ENCODE measurements around the gene CCDC127.
"Not testable (repeated sequence)": the region's sequence is repeated elsewhere in the genome, so short reads cannot be mapped to it uniquely, and the experiment has no call there.

CCDC127 gene

GRCh38 chr5:217494-218456 is at the start of gene CCDC127, which contains the start of gene SDHA:
CCDC127 (minus strand) TSS chr5:218153; CDS start chr5:216849, 1,304 bp downstream.
SDHA (plus strand) TSS chr5:218320; CDS start chr5:218356, 36 bp downstream.
- peak; percentile 55 for FAIRE-seq

GRCh38 chr5:267716-268115 is 49.8 kb upstream of the CCDC127 start:
- FAIRE-seq (no peak), DNase-seq (ENCODE audit: extremely low spot score, insufficient read length, low read depth) (no peak)

More at GRCh38 chr5:217494-218456, at the start of gene CCDC127, which contains the start of gene SDHA:
- DNase-seq (ENCODE audit: extremely low spot score, insufficient read length, low read depth), result peak; percentile 96

- FAIRE-seq; DNase-seq (ENCODE audit: extremely low spot score, insufficient read length, low read depth): not testable (repeated sequence)
Measured at GRCh38 chr5:266311-267026, 48.5 kb upstream of the CCDC127 start.

GRCh38 chr5:264338-264737 is 46.4 kb upstream of the CCDC127 start:
- no peak for FAIRE-seq
- DNase-seq (ENCODE audit: extremely low spot score, insufficient read length, low read depth), result no peak

- not testable (repeated sequence) for FAIRE-seq; DNase-seq (ENCODE audit: extremely low spot score, insufficient read length, low read depth)
Measured at GRCh38 chr5:263275-263974, 45.5 kb upstream of the CCDC127 start.

GRCh38 chr5:257148-257547 is 39.2 kb upstream of the CCDC127 start:
- FAIRE-seq, result no peak
- no peak for DNase-seq (ENCODE audit: extremely low spot score, insufficient read length, low read depth)

GRCh38 chr5:256347-256746 is 38.4 kb upstream of the CCDC127 start:
- not testable (repeated sequence) for DNase-seq (ENCODE audit: extremely low spot score, insufficient read length, low read depth); FAIRE-seq

- DNase-seq (ENCODE audit: extremely low spot score, insufficient read length, low read depth); FAIRE-seq: not testable (repeated sequence)
Measured at GRCh38 chr5:255116-255515, 37.2 kb upstream of the CCDC127 start.

- FAIRE-seq; DNase-seq (ENCODE audit: extremely low spot score, insufficient read length, low read depth): not testable (repeated sequence)
Measured at GRCh38 chr5:254322-254721, 36.4 kb upstream of the CCDC127 start.

- no peak for FAIRE-seq
- no peak for DNase-seq (ENCODE audit: extremely low spot score, insufficient read length, low read depth)
Measured at GRCh38 chr5:252546-252945, 34.6 kb upstream of the CCDC127 start.

- DNase-seq (ENCODE audit: extremely low spot score, insufficient read length, low read depth); FAIRE-seq: not testable (repeated sequence)
Measured at GRCh38 chr5:251975-252374, 34.0 kb upstream of the CCDC127 start.

GRCh38 chr5:251538-251937 is 33.6 kb upstream of the CCDC127 start:
- DNase-seq (ENCODE audit: extremely low spot score, insufficient read length, low read depth); FAIRE-seq: not testable (repeated sequence)

- DNase-seq (ENCODE audit: extremely low spot score, insufficient read length, low read depth); FAIRE-seq: not testable (repeated sequence)
Measured at GRCh38 chr5:251016-251415, 33.1 kb upstream of the CCDC127 start.

GRCh38 chr5:250396-250795 is 32.4 kb upstream of the CCDC127 start:
- not testable (repeated sequence) for FAIRE-seq; DNase-seq (ENCODE audit: extremely low spot score, insufficient read length, low read depth)

- DNase-seq (ENCODE audit: extremely low spot score, insufficient read length, low read depth); FAIRE-seq: not testable (repeated sequence)
Measured at GRCh38 chr5:245717-246116, 27.8 kb upstream of the CCDC127 start.

- FAIRE-seq; DNase-seq (ENCODE audit: extremely low spot score, insufficient read length, low read depth): not testable (repeated sequence)
Measured at GRCh38 chr5:243683-244367, 25.9 kb upstream of the CCDC127 start.

GRCh38 chr5:241045-241669 is 23.2 kb upstream of the CCDC127 start:
- DNase-seq (ENCODE audit: extremely low spot score, insufficient read length, low read depth); FAIRE-seq: not testable (repeated sequence)

- not testable (repeated sequence) for FAIRE-seq; DNase-seq (ENCODE audit: extremely low spot score, insufficient read length, low read depth)
Measured at GRCh38 chr5:240550-240949, 22.6 kb upstream of the CCDC127 start.

- FAIRE-seq; DNase-seq (ENCODE audit: extremely low spot score, insufficient read length, low read depth): not testable (repeated sequence)
Measured at GRCh38 chr5:237931-238330, 20.0 kb upstream of the CCDC127 start.

Measured in GM18507 (cell line).